K562 (cell line): ENCODE results near the gene SMAP2. TPM values are rescaled to one million over a fixed set of nuclear protein-coding genes. Genes with fewer than 3 reads are reported as not detected.

Experiments used
- CBFA2T3 ChIP-seq: fragments of 450-650 bp; IDR thresholded peaks from 2 replicates; pipeline ENCODE4 v1.6.1; 2017
- CCAR2 ChIP-seq: fragments of 200-400 bp; formaldehyde crosslinking; IDR thresholded peaks from 2 replicates; pipeline ENCODE4 v1.6.1; 2017; ENCODE audit warnings: mild to moderate bottlenecking, low read depth, low read length
- CREBBP ChIP-seq: IDR thresholded peaks from one replicate; pipeline ENCODE4 v1.6.1; 2012; ENCODE audit warnings: low read depth, mild to moderate bottlenecking, control low read depth, inconsistent platforms, low read length
- DNMT1 ChIP-seq: fragments of 450-650 bp; IDR thresholded peaks from 2 replicates; pipeline ENCODE4 v1.6.1; 2016; ENCODE audit warnings: antibody characterized with exemption, mild to moderate bottlenecking
- DPF2 ChIP-seq: fragments of 450-650 bp; IDR thresholded peaks from 2 replicates; pipeline ENCODE4 v1.6.1; 2016
- FOS ChIP-seq: IDR thresholded peaks from 3 replicates; pipeline ENCODE4 v1.6.1; 2011; ENCODE audit not compliant: insufficient read length; ENCODE audit errors: extremely low read depth
- FOXA1 ChIP-seq: fragments of 450-650 bp; IDR thresholded peaks from 2 replicates; pipeline ENCODE4 v1.6.1; 2016; ENCODE audit warnings: mild to moderate bottlenecking, borderline replicate concordance
- HIVEP1 ChIP-seq: fragments of 250-450 bp; sonication (Bioruptor Pico); IDR thresholded peaks from 2 replicates; pipeline ENCODE4 v1.4.0; 2020; ENCODE audit warnings: mild to moderate bottlenecking
- ILF3 ChIP-seq: fragments of 450-650 bp; IDR thresholded peaks from 2 replicates; pipeline ENCODE4 v1.6.1; 2018; ENCODE audit warnings: antibody characterized with exemption, mild to moderate bottlenecking, moderate library complexity, borderline replicate concordance
- IRF9 ChIP-seq: fragments of 450-650 bp; IDR thresholded peaks from 2 replicates; pipeline ENCODE4 v1.6.1; 2016; ENCODE audit warnings: missing biosample characterization, missing genetic modification characterization
- JUND ChIP-seq, 2 experiments: IDR thresholded peaks; 2 replicates in 1 of 2; 3 replicates in 1 of 2; pipeline ENCODE4 v1.6.1; 2011; ENCODE audit warnings: borderline replicate concordance in 2 of 2, low read depth in 2 of 2, low read length in 2 of 2, improper control_type of control experiment in 1 of 2, missing biosample characterization in 1 of 2, missing genetic modification characterization in 1 of 2, missing genetic modification reagents in 1 of 2
- MCM7 ChIP-seq, 2 experiments: fragments of 450-650 bp; IDR thresholded peaks; 2 replicates each; pipeline ENCODE4 v1.6.1; 2016 to 2018
- NR2F6 ChIP-seq: fragments of 450-650 bp; formaldehyde crosslinking; IDR thresholded peaks from 2 replicates; pipeline ENCODE4 v1.4.0; 2020; ENCODE audit warnings: mild to moderate bottlenecking
- NR3C1 ChIP-seq: sonication (generic); formaldehyde crosslinking; IDR thresholded peaks from 2 replicates; pipeline ENCODE4 v1.8.1; 2022; ENCODE audit warnings: missing genetic modification reagents
- POU5F1 ChIP-seq: fragments of 150-350 bp; IDR thresholded peaks from 2 replicates; pipeline ENCODE4 v1.6.1; 2014; ENCODE audit warnings: borderline replicate concordance, low read length, low read depth, mild to moderate bottlenecking; ENCODE audit not compliant: partially characterized antibody
- RFX1 ChIP-seq: fragments of 450-650 bp; IDR thresholded peaks from 2 replicates; pipeline ENCODE4 v1.6.1; 2016; ENCODE audit warnings: mild to moderate bottlenecking, moderate library complexity
- SMARCB1 ChIP-seq: IDR thresholded peaks from 2 replicates; pipeline ENCODE4 v1.6.1; 2011; ENCODE audit warnings: improper control_type of control experiment, low read depth; ENCODE audit not compliant: insufficient read length
- SMARCC2 ChIP-seq: fragments of 450-650 bp; IDR thresholded peaks from 2 replicates; pipeline ENCODE4 v1.6.1; 2017; ENCODE audit warnings: antibody characterized with exemption, moderate library complexity, mild to moderate bottlenecking, low read depth
- SMARCE1 ChIP-seq: fragments of 450-650 bp; IDR thresholded peaks from 2 replicates; pipeline ENCODE4 v1.7.1; 2016; ENCODE audit warnings: mild to moderate bottlenecking
- SP2 ChIP-seq: IDR thresholded peaks from 2 replicates; pipeline ENCODE4 v1.6.1; 2011; ENCODE audit warnings: mild to moderate bottlenecking, low read depth, low read length, moderate library complexity; ENCODE audit not compliant: poor library complexity, severe bottlenecking; ENCODE audit errors: extremely low read depth
- STAT5B ChIP-seq: fragments of 250-450 bp; sonication (Bioruptor Pico); IDR thresholded peaks from 2 replicates; pipeline ENCODE4 v1.8.0; 2021; ENCODE audit warnings: mild to moderate bottlenecking, inconsistent platforms
- ZFP1 ChIP-seq: fragments of 450-650 bp; formaldehyde crosslinking; IDR thresholded peaks from 2 replicates; pipeline ENCODE4 v1.4.0; 2020; ENCODE audit warnings: mild to moderate bottlenecking, mixed read lengths
- ZKSCAN3 ChIP-seq: fragments of 250-450 bp; sonication (Bioruptor Pico); IDR thresholded peaks from 2 replicates; pipeline ENCODE4 v1.4.0; 2020
- ZNF133 ChIP-seq: fragments of 250-450 bp; sonication (Bioruptor Pico); IDR thresholded peaks from 2 replicates; pipeline ENCODE4 v1.4.0; 2020; ENCODE audit warnings: mild to moderate bottlenecking
- ZNF24 ChIP-seq: fragments of 450-650 bp; IDR thresholded peaks from 2 replicates; pipeline ENCODE4 v1.6.1; 2016
- ZNF77 ChIP-seq: fragments of 250-450 bp; sonication (Bioruptor Pico); IDR thresholded peaks from 2 replicates; pipeline ENCODE4 v1.5.0; 2020
- polyA plus RNA-seq, 8 experiments: library from polyadenylated mRNA; depleted of rRNA in 4 of 8; stranded (reverse) in 5 of 8; unstranded in 3 of 8; fragments of >200 nt; fragmentation: Nextera tagmentation in 2 of 8; fragmentation: Illumina TruSeq in 1 of 8; extraction: Ambion mirVana in 2 of 8; extraction: Trizol in 1 of 8; gene quantifications; 2 replicates each; pipeline versions ENCODE4 v1.2.1 to v1.2.3, GENCODE V29; 2011 to 2014; ENCODE audit warnings: inconsistent platforms in 1 of 8, missing spikeins in 1 of 8
- total RNA-seq, 7 experiments: library from RNA; depleted of rRNA in 6 of 7; stranded (reverse); fragments of >200 nt in 6 of 7; fragmentation: Illumina TruSeq in 2 of 7; extraction: Trizol in 2 of 7; gene quantifications; 2 replicates each; pipeline versions ENCODE4 v1.2.1 to v1.2.3, GENCODE V29; 2011 to 2021; ENCODE audit warnings: low replicate concordance in 1 of 7
- TF ChIP-seq, protein P1 (sequence below): sonication (generic); formaldehyde crosslinking; IDR thresholded peaks from 2 replicates; pipeline ENCODE4 v1.8.0; 2022; ENCODE audit warnings: mild to moderate bottlenecking, low read depth, missing genetic modification reagents
- TF ChIP-seq, protein P2 (sequence below), 2 experiments: IDR thresholded peaks; 2 replicates each; pipeline ENCODE4 v1.6.1; 2011; ENCODE audit warnings: borderline replicate concordance in 1 of 2, control low read depth in 1 of 2, low read depth in 1 of 2, low read length in 1 of 2, mild to moderate bottlenecking in 1 of 2, mixed read lengths in 1 of 2, moderate library complexity in 1 of 2; ENCODE audit not compliant: insufficient read depth in 1 of 2, insufficient read length in 1 of 2, poor library complexity in 1 of 2, severe bottlenecking in 1 of 2; ENCODE audit errors: extremely low read depth in 1 of 2

The SMAP2 gene
- total and polyA plus RNA-seq, 9 of the 15 experiments (the other 6 are each of a cell fraction or from before 2014, with no cell fraction given): 38.7 to 212 (median 94.1) TPM

DNA sequence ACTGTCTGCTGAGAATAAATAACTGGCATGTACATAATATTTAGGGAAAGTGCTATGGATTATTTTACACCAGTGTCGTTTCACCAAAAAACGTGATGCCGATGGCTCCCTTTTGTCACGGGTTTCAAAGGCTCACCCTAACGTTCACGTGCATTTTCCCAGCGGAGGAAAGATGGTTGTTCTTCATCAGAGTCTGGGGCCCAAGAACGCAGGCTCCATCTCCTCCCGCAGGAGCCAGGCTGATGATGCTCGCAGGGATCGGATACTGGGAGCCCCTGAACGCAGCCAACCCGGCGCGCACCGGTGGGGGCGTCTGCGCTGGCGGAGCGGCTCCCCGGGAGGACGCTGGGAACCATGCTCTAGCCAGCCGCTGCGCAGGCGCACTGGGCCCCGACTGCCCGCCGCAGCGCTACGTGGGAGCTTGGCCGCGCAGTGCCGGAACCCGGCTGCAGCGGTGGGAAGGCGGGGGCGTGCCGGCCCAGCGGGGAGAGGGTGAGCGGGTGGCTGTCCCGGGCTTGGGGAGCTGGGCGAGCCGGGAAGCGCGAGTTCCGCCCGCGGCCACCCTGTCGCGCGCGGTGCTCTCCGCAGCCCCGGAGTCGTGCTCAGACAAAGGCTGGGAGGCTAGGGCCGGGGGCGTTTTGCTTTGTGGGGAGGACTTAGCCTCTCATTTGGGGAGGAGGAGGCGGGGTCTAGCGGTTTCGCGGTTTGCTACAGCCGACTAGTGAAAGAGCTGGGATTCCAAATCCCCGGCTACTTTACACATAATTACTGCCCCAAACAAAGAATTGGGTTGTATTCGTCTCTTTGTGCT lies 76.4 kb downstream of the SMAP2 start, which contains the start of gene ZFP69B (continued):
- TF ChIP-seq ILF3 (no peak), SP2 (no peak), FOXA1 (no peak), CCAR2 (no peak), ZNF133 (CRISPR knock-in tag) (no peak), ZKSCAN3 (no peak), RFX1 (no peak), SMARCB1 (no peak), SMARCE1 (no peak), MCM7 (IDR thresholded peaks at IDR 0.05) (no peak), NR2F6 (CRISPR knock-in tag) (no peak), SMARCC2 (no peak), CBFA2T3 (no peak), POU5F1 (no peak), NR3C1 (CRISPR knock-in tag) (no peak), FOS (no peak), HIVEP1 (CRISPR knock-in tag) (no peak), ZNF77 (CRISPR knock-in tag) (no peak), JUND (IDR thresholded peaks at IDR 0.05; ENCODE audit: borderline replicate concordance, low read depth, low read length) (peak; percentile 25; the same call in 1 of the 2 replicates), JUND (tag; IDR thresholded peaks at IDR 0.05; ENCODE audit: borderline replicate concordance, low read depth, low read length) (no peak), STAT5B (no peak), ZNF24 (peak; percentile 59; the same call in 1 of the 2 replicates), DNMT1 (no peak), ZFP1 (no peak), IRF9 (no peak), DPF2 (no peak), CREBBP (no peak)
- TF ChIP-seq, protein P1, sequence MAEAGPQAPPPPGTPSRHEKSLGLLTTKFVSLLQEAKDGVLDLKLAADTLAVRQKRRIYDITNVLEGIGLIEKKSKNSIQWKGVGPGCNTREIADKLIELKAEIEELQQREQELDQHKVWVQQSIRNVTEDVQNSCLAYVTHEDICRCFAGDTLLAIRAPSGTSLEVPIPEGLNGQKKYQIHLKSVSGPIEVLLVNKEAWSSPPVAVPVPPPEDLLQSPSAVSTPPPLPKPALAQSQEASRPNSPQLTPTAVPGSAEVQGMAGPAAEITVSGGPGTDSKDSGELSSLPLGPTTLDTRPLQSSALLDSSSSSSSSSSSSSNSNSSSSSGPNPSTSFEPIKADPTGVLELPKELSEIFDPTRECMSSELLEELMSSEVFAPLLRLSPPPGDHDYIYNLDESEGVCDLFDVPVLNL: no peak
- TF ChIP-seq, protein P2, sequence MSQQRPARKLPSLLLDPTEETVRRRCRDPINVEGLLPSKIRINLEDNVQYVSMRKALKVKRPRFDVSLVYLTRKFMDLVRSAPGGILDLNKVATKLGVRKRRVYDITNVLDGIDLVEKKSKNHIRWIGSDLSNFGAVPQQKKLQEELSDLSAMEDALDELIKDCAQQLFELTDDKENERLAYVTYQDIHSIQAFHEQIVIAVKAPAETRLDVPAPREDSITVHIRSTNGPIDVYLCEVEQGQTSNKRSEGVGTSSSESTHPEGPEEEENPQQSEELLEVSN (IDR thresholded peaks at IDR 0.05; ENCODE audit: borderline replicate concordance in 1 of 2, extremely low read depth in 1 of 2, insufficient read depth in 1 of 2, insufficient read length in 1 of 2, low read depth in 1 of 2, low read length in 1 of 2, poor library complexity in 1 of 2, severe bottlenecking in 1 of 2): peak; percentile 66 to 83
